Ammon's horn (tissue), 1 donor: Measurements from ENCODE around the gene SULT1C3.
"Not testable (repeated sequence)": the region's sequence is repeated elsewhere in the genome, so short reads cannot be mapped to it uniquely, and the experiment has no call there.

Experiments used
- DNase-seq: peaks from one replicate; pipeline ENCODE4 v3.0.0-alpha.2; 2016; ENCODE audit warnings: low spot score

The SULT1C3 gene

DNA sequence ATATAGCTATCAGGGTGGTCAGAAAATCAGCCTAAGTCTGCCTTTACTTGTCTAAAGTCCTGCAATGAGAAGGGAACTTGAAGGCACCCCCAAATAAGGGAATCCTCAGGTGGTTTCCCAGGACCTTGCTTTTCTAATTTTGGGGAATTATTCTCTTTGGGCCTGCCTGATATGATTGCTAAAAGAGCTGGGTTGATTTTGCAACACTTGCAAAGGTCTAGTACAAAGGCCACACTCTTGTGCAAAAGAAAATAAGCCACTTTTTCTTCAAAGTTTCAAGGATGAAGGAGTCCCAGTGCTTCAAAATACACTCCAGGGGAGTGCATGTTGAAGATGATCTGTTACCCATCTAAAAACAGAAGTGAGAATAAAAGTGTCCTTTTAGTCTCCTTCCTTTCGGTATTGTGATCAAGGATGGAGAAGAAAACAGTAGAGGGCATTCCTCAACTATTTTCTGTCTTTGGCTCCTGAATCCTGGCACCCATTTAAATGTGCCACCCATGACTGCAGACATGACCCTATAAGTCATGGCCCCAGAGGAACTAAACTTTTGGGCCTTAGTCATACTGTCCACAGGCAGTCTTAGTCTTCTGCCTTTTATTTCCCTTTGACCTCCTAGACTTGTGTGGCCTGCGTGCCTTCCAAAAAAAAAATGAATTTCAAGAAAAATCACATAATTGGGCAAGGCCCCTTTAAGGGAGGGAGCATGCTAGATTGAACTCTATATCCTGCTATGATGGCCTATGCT is 5.1 kb downstream of the SULT1C3 start:
- DNase-seq: no peak

- no peak for DNase-seq
Measured at GRCh38 chr2:108253106-108253505, 13.3 kb downstream of the SULT1C3 start.

- no peak for DNase-seq
Measured at GRCh38 chr2:108257757-108258331, 18.1 kb downstream of the SULT1C3 start.

DNA sequence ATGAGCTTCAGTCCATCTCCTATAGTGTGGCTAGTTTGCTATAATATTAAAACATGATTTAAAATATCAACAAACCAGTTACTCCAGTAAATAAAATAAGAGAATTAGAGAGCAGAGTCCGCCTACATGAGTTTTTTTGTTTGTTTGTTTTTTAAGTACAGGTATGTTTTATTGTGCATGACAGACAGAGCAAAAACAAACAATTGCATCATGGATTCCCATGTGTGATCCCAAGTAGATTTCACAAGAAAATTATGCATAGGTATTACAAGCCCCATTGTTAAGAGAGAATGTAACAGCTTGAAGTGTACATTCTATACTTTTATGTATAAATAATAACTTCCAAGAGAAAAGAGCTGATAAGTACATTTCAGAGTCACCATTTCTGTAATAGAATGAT is 21.0 kb downstream of the SULT1C3 start:
- no peak for DNase-seq

GRCh38 chr2:108262036-108262435 is 22.3 kb downstream of the SULT1C3 start:
- DNase-seq: no peak

DNA sequence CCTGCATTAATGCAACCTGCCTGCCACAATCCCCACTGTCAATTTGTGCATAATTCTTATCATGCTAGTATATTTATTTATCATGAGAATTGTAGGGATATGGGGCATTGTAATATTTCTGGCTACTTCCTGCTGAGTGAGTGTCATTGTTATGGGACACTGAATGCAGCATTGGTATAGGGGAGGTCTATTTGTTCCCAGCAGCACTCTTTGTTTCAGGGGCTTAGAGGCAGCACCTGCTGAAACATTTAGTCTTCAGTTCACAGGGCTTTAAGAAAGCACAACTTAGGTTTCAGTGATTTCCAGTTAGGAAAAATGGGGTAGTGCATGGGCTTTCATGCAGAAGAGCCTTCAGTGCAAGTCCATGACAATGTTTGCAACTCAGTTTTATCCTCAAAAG is 23.6 kb downstream of the SULT1C3 start:
- no peak for DNase-seq

DNA sequence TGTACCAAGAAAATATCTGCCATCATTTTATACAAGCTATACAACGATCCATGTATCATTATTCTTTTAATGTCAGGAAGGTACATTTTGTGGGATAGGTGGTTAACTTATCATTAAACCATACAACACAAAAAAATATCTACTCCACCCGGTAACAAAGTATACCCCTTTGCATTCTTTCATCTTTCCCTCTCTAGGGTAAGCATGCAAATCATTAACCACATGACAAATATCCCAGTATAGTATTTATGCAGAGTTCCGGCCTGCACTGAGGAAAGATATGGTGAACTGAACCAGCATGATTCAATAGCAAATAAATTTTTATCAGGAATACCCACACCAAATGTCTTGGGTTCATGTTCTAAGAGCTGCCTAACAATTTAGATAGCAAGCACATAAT is 26.4 kb downstream of the SULT1C3 start:
- no peak for DNase-seq

DNA sequence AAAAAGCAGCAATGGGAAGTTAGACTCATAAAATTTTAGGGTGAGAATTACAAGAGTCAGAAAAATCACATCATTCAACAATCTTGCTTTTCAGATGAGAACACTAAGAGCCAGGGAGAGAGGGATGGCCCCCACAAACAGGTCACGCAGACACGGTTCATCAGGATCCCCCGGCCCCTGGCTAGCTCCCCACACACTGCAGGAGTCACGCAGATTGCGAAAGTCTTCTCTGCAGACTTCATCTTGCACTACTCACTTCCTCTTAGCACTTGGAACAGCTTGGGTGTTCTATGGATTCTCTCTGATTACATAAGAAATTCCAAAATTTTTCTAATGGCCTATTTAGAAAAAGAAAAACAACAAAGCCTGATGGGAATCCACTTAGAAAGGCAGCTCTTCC is 27.3 kb downstream of the SULT1C3 start:
- DNase-seq: peak; percentile 38

GRCh38 chr2:108268001-108268400 is 28.2 kb downstream of the SULT1C3 start:
- no peak for DNase-seq

- DNase-seq: no peak
Measured at GRCh38 chr2:108270346-108270745, 30.6 kb downstream of the SULT1C3 start.

DNA sequence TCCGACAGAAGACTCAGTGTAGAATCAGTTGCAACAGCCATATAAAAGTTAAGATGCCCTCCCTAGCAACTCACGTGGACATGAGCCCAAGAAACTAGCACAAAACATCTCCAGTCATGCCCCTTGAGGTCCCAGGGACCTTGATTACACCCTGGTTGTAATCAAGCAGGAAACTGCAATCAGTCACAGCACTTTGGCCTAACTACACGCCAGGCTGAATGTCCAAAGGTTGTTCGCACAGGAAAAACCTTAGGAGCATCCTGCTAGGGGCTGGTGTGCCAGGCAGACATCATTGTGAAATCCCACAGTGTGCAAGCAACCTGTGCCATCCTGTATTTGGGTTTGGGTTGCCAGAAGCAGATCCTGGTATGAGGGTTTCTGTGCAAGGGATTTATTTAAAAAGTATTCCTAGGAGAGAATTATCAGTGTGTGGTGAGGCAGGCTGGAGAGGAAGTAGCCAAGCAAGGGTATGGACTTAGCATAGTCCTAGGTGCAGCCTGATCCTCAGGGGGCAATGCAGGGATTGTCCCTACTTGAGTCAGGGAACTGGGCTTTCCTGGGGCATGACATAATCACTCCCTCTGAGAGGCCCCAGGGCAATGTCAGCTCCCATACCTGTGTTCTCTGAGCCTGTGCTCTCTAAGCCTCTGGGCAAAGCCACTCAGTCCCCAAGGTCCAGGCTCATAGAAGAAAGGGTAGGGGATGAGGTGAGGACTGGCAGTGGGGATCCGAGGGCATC is 31.2 kb downstream of the SULT1C3 start:
- DNase-seq: no peak

GRCh38 chr2:108271691-108272253 is 32.0 kb downstream of the SULT1C3 start:
- no peak for DNase-seq

DNA sequence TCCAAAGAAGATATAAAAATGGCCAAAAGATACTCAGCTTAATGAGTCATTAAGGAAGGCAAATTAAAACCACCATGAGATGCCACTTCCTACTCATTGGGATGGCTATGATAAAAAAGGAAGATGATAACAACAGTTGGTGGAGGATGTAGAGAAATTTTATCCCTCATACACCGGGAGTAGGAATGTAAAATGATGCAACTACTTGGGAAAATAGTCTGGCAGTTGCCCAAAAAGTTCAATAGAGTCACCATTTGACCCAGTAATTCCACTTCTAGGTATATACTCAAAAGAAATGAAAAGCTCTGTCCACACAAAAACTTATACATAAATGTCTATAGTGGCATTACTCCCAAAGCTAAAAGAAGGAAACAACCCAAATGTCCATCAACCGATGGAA is 38.9 kb downstream of the SULT1C3 start:
- DNase-seq: no peak

DNA sequence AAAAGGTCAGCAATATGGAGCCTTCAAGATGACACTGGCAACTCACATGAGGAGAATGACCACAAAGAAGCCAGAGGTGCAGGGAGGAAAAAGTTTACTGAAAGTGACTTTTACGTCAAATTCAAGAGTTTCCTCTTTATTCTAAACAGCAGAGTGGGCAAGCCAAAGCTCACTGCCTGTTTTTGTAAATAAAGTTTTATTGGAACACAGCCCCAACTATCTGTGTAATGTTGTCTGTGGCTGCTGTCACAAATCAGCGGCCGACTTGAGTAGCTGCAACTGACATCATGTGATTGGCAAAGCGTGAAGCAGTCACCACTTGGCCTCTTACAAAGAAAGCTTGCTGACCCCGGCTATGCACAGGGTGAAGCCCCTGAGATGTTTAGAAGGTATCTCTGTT is 39.7 kb downstream of the SULT1C3 start:
- DNase-seq: no peak

GRCh38 chr2:108280466-108280865 is 40.7 kb downstream of the SULT1C3 start:
- DNase-seq: no peak

DNA sequence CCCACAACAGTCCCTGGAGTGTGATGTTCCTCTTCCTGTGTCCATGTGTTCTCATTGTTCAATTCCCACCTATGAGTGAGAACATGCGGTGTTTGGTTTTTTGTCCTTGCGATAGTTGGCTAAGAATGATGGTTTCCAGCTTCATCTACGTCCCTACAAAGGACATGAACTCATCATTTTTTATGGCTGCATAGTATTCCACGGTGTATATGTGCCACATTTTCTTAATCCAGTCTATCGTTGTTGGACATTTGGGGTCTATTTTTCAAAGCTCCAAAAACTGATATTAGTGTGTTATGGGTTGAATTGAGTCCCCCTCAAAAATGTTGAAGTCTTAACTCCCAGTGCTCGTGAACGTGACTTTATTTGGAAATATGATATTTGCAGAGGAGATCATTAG is 44.8 kb downstream of the SULT1C3 start:
- DNase-seq: not testable (repeated sequence)

DNA sequence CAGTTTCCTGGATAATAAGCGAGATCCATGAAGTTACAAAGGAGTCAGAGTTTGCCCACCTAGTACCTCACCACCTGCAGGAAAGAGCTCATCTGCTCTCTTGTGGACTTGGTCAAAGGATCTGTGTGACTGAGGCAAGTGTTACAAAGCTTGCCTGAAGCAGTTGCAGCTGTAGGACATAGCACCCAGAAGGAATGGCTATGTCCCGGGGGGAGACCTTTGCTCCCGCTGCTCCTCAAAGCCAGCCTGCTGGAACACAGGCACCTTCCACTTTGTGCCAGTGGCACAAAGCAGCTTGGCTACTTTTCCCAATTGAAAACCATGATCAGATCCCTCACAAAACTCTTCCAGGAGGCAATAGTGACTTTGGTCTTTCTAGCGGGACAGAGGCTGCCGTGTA is 45.8 kb downstream of the SULT1C3 start:
- no peak for DNase-seq

DNA sequence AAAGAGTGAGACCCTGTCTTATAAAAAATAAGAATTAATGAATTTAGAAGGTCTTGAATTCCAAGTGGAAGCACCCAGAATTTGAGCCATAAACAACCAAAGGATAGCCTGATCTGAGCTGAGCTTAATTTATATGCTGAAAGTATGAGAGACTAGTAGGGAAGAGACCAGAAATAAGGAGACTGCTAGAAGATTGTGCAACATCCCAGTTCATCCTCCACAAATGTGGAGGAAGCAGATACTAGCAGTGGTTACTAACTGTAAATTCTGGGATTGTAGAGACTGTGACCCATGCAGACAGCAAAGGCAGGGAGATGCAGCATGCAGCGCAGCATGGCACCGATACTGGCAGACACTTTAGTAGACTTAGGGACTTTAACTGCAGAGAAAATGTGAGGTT is 47.4 kb downstream of the SULT1C3 start:
- no peak for DNase-seq

- DNase-seq: no peak
Measured at GRCh38 chr2:108288534-108289106, 48.9 kb downstream of the SULT1C3 start, which contains the start of gene SULT1C2. Gene SULT1C2, plus strand, starts transcription at chr2:108288895. Its CDS starts 4,773 bp downstream, at chr2:108293668.

- no peak for DNase-seq
Measured at GRCh38 chr2:108293850-108294249, 54.1 kb downstream of the SULT1C3 start.

- DNase-seq: no peak
Measured at GRCh38 chr2:108297436-108298141, 57.8 kb downstream of the SULT1C3 start.

DNA sequence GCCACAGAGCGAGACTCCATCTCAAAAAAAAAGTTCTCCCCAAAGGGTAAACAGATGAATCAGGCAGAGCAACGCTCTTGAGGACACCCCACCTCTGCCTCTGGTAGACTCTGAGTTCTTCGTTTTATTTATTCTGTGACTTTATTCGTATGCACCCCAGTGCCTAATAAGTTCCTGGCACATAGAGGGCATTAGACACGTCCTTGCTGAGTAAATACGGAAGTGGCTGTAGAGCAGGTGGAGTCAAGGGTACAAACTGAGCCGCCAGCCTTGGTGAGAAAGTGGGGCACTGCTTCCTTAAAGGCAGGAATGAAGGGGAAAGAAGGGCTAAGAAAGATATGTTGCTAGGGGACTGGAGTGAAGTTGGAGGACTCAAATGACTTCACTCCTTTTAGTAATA is 61.8 kb downstream of the SULT1C3 start:
- no peak for DNase-seq
